ENCODE data around the gene ALG5.

GRCh38 chr13:36981156-36981743, 17.9 kb downstream of the ALG5 start:
- TF ChIP-seq CTCF (IDR thresholded peaks at IDR 0.05 in 4 of 5, conservative IDR thresholded peaks at IDR 0.05 in 1 of 5) (peak in 4 of 5 experiments; percentile 30 to 45 (median 34)), POLR2A (IDR thresholded peaks at IDR 0.05) (no peak)

Data from gastrocnemius medialis (tissue), 4 donors.